AG04450 (cell line): ENCODE data around the gene GLUL. TPM values are rescaled to one million over a fixed set of nuclear protein-coding genes. Genes with fewer than 3 reads are reported as not detected.
"Not testable (repeated sequence)": the region's sequence is repeated elsewhere in the genome, so short reads cannot be mapped to it uniquely, and the experiment has no call there.

Experiments
- CTCF ChIA-PET: fragments of 300-600, 350-600 bp; formaldehyde crosslinking; extraction: SDS; loops from one replicate; lab custom pipeline; 2022; ENCODE audit warnings: antibody characterized with exemption, inconsistent platforms; lab: Charles Lee
- POLR2A ChIA-PET: fragments of 350-600 bp; formaldehyde crosslinking; extraction: SDS; loops from one replicate; lab custom pipeline; 2021; ENCODE audit warnings: antibody characterized with exemption, inconsistent platforms; lab: Yijun Ruan, JAX
- DNase-seq: peaks from one replicate; pipeline ENCODE4 v3.0.0-alpha.2; 2011; ENCODE audit warnings: low read depth, low spot score
- H3K27ac ChIP-seq: one replicate; pipeline ENCODE4 v1.5.1; 2012; ENCODE audit warnings: low read depth, low read length, control low read depth
- H3K27me3 ChIP-seq: one replicate; pipeline ENCODE4 v1.6.0; 2012; ENCODE audit warnings: low read length; ENCODE audit not compliant: control insufficient read depth, insufficient read depth
- H3K4me3 ChIP-seq: 2 replicates; pipeline ENCODE4 v1.5.1; 2011; ENCODE audit warnings: mild to moderate bottlenecking, low read depth, low read length, control low read depth
- H3K9me3 ChIP-seq: 2 replicates; pipeline ENCODE4 v1.5.1; 2012; ENCODE audit warnings: low read length; ENCODE audit not compliant: control insufficient read depth, insufficient read depth
- CTCF ChIP-seq: IDR thresholded peaks from 2 replicates; pipeline ENCODE4 v1.5.1; 2011; ENCODE audit warnings: low read depth, low read length, control low read depth, inconsistent platforms
- polyA plus RNA-seq: library from polyadenylated mRNA; depleted of rRNA; stranded (reverse); fragments of >200 nt; gene quantifications from 2 replicates; pipeline ENCODE4 v1.2.3, GENCODE V29; 2011

The GLUL gene
- polyA plus RNA-seq, 1 experiment: 151 TPM

GRCh38 chr1:182381962-182382819, 9.4 kb downstream of the GLUL start:
- ChIA-PET POLR2A (interaction anchor here (3.4 kb wide), 1 partner anchor 9 kb away, joined by 15 read pairs; the partner anchor contains the start of gene GLUL), CTCF (interaction anchor here (1.9 to 5.3 kb wide), 2 partner anchors 14 to 239 kb away, joined by 8 to 32 read pairs; no protein-coding TSS in a partner anchor)
- no peaks in the 10 kb centered on the region for H3K9me3 ChIP-seq

GRCh38 chr1:182380199-182380598, 11.4 kb downstream of the GLUL start:
- Histone ChIP-seq H3K4me3 (no peak overlapping the region), H3K9me3 (no peaks in the 10 kb centered on the region), H3K27ac (no peak overlapping the region), H3K27me3 (no peaks in the 10 kb centered on the region)
- DNase-seq: no peak
- POLR2A ChIA-PET: interaction anchor here (0.6 to 3.4 kb wide), 2 partner anchors 11 to 881 kb away, joined by 3 to 15 read pairs; partner anchors contain the start of gene GLUL
- TF ChIP-seq CTCF: no peak
- CTCF ChIA-PET: interaction anchor here (0.9 to 5.3 kb wide), 2 partner anchors 12 to 16 kb away, joined by 3 to 32 read pairs; partner anchors contain the start of gene GLUL

More at GRCh38 chr1:182381962-182382819, 9.4 kb downstream of the GLUL start:
- TF ChIP-seq CTCF: no peak
- no peak for DNase-seq
- H3K27ac ChIP-seq: no peak overlapping the region
- H3K27me3 ChIP-seq: no peaks in the 10 kb centered on the region
- H3K4me3 ChIP-seq: no peak overlapping the region

GRCh38 chr1:182379781-182380180, 11.8 kb downstream of the GLUL start:
- not testable (repeated sequence) for DNase-seq, H3K27ac ChIP-seq, H3K4me3 ChIP-seq, H3K27me3 ChIP-seq, H3K9me3 ChIP-seq
- ChIA-PET CTCF (interaction anchor here (1.2 to 5.3 kb wide), 2 partner anchors 16 to 236 kb away, joined by 3 to 32 read pairs; no protein-coding TSS in a partner anchor), POLR2A (interaction anchor here (3.4 kb wide), 1 partner anchor 12 kb away, joined by 15 read pairs; the partner anchor contains the start of gene GLUL)

- DNase-seq: no peak
- no peaks in the 10 kb centered on the region for H3K9me3 ChIP-seq
- H3K4me3 ChIP-seq: no peak overlapping the region
- H3K27ac ChIP-seq: no peak overlapping the region
- no peak for TF ChIP-seq CTCF
- H3K27me3 ChIP-seq: no peaks in the 10 kb centered on the region
- CTCF ChIA-PET: interaction anchor here (0.7 to 1.3 kb wide), 3 partner anchors 13 to 234 kb away, joined by 3 to 5 read pairs (median 4); no protein-coding TSS in a partner anchor
- POLR2A ChIA-PET: no interaction called here
Observed at GRCh38 chr1:182376936-182377574, 14.5 kb downstream of the GLUL start.

GRCh38 chr1:182374101-182374834, 17.3 kb downstream of the GLUL start:
- no peak for DNase-seq
- POLR2A ChIA-PET: no interaction called here
- no peak overlapping the region for H3K4me3 ChIP-seq
- TF ChIP-seq CTCF: no peak
- H3K9me3 ChIP-seq: no peaks in the 10 kb centered on the region
- H3K27ac ChIP-seq: no peak overlapping the region
- CTCF ChIA-PET: no interaction called here
- H3K27me3 ChIP-seq: no peaks in the 10 kb centered on the region
